Iris pigment epithelial cell (primary cell): ENCODE data around the gene ANG.
"Not testable (repeated sequence)": the region's sequence is repeated elsewhere in the genome, so short reads cannot be mapped to it uniquely, and the experiment has no call there.

Experiments
- DNase-seq: peaks from one replicate; pipeline ENCODE4 v3.0.0-alpha.2; 2011; ENCODE audit warnings: low read depth

The ANG gene

GRCh38 chr14:20699931-20700330 is 11.4 kb downstream of the ANG start:
- no peak for DNase-seq

DNA sequence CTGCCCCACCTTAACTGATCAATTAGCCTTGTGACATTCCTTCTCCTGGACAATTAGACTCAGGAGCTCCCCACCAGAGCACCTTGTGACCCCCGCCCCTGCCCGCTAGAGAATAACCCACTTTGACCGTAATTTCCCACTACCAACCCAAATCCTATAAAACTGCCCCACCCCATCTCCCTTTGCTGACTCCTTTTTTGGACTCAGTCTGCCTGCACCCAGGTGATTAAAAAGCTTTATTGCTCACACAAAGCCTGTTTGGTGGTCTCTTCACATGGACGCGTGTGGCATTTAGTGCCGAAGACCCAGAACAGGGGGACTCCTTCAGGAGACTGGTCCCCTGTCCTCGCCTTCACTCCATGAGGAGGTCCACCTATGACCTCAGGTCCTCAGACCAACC is 12.4 kb downstream of the ANG start:
- DNase-seq: not testable (repeated sequence)

DNA sequence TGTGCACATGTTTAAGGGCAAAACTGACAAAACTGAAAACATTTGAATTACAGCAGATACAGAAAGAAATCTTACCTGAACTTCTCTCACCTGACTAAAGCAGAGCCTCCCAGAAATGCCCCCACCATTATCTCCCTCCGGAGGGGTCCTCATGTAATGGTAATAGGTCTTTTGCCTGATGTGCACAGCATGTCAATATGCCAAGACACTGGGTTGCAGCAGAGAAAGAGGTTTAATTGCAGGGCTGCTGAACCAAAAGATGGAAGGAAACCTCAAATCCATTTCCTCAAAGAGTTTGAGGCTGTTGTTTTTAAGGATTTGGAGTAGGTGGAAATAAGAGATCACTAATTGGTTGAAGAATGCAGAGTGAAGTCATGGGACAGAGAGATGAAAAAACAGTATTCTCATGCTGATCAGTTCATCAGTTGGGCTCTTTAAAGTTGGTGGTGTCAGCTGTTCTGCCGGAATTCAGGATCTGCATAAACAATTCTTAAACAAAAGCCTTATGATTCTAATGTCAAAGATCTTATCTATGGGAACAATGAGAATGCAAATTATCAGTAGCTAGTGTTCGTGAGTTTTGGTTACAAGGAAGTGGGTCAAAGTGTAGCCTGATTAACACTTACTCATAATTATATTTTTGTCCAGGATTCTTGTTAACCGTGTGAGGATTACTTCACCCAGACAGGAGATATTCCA is 18.2 kb downstream of the ANG start:
- no peak for DNase-seq

- DNase-seq: peak; percentile 12
Observed at GRCh38 chr14:20707622-20708021, 19.1 kb downstream of the ANG start.

DNA sequence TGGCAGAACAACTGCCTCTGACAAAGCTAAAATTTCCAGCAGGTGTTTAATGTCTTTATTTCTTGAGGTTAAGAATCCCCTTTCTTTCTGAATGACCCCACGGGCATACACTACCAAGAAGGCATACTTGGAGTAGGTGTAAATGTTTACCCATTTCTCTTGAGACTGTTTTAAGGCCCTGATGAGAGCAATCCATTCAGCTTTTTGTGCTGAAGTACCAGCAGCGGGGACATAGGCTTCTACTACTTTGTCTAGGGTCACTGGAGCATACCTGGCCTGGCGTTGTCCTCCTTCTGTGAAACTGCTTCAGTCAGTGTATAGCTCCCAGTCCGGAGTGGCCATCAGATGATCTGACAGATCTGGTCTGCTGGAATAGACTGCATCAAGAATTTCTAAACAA is 22.7 kb downstream of the ANG start:
- no peak for DNase-seq

DNA sequence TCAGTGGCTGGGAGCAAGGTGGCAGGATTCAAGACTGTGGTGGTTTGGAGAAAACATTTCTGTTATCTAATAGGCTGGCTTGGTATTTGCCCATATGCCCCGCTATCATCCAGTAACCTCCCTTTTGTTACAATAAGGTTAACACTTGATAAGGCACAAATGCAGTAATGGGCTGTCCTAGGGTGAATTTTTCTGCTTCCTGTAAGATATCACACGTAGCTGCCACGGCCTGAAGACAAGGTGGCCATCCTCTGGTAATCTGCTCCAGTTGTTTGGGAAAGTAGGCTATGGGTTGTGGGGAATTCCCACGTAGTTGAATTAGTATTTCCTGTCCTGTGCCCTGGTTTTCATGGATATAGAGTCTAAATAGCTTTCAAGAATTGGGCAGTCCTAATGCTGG is 23.1 kb downstream of the ANG start:
- DNase-seq: no peak

DNA sequence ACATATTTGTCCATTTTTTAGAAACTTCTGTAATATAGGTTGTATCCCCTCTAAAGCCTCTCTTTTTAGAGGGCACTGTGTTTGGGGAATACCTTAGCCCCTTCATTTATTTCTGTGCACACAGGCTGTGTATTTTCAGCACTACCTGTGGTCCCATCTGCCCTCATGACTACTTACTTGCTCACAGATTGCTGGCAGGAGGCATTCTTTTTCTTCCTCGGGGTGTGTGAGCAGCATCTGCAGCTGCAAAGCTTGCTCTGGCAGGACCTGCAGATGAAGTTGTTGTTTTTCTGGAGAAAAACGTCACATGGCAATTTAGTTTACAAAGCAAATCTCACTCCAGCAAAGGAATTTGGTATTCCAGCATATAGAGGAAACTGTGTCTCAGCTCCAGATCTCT is 24.3 kb downstream of the ANG start:
- no peak for DNase-seq

DNA sequence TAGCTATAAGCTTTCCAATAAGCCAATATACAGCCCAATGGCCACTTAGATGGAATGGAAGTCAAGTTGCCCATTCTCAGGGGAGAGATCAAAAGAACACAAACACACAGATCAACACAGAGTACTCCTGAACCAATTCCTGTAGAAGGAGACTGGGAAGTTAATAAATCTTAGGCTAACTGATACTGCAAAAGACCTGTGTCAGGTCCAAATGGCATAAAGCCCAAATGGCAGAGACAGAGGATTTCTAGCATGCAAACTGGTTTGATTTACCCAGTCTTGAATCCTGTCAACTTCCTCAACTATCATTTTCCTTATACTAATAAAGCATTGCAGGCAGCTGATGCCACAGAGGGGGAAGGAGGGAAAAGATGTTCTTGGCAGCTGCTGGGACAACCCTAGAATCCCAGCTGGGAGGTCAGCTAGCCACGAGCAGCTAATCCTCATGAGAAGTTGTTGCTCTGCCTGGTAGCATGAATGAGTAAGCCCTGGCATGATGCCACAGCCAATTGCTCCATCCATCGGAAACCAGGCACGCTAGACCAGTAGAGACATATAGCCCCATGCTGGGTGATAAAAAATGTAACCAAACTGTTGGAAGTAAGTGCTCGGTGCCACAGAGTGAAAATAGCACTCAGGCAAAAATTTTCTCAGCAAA is 26.2 kb downstream of the ANG start:
- DNase-seq: peak; percentile 59

- no peak for DNase-seq
Observed at GRCh38 chr14:20719777-20720176, 31.2 kb downstream of the ANG start.

DNA sequence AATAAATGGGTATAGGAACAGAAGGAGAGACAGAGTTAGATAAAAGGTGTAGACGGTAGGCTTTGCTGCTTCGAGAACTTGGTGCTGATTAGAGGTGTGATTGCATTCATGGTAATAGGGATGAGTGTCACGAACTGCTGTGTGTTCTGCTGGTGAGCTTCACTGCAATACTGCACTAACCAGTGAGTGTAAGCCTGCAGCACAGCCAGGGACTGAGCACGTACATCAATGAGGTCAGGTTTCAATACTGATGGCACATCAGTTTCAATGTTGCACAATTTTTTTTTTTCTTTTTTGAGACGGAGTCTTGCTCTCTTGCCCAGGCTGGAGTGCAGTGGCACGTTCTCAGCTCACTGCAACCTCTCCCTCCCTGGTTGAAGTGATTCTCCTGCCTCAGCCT is 32.2 kb downstream of the ANG start:
- no peak for DNase-seq

- DNase-seq: no peak
Observed at GRCh38 chr14:20722016-20722415, 33.5 kb downstream of the ANG start.

DNA sequence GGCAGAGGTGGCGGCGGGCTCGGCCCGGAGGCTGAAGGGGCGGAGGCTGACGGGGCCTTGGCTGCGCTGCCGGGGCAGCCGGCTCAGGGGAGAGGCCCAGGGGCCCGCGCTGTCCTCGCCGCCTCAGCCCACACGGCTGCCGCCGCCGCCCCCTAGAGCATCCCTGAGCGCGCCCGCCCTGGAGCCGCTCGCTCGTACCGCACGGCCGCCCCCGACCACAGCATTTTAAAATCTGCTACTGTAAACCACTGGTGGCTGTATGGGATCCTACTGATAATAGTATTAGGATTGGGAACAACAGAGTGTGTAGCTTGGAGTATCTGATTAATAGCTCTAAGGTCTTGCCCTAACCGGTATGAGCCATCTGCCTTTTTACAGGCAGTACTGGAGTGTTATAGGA is 34.9 kb downstream of the ANG start:
- no peak for DNase-seq

DNA sequence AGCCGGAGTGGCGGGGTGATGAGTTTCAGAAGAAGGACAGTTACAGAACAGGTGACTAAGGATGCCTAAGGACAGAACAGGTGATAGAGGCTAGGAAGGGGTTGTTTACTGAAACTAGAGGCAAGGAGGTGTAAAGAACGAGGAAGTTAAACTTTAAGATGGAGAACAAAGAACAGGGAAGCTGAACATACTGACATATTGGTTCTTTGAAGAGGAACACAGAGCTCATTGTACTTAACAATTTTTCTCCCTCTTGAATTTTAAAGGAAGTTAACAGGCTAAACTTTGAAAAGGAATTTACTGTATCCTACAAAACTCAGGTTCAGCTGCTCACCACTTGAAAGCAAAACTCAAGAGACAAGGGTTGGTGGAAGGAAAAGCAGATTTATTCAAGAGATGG is 37.6 kb downstream of the ANG start:
- DNase-seq: not testable (repeated sequence)

DNA sequence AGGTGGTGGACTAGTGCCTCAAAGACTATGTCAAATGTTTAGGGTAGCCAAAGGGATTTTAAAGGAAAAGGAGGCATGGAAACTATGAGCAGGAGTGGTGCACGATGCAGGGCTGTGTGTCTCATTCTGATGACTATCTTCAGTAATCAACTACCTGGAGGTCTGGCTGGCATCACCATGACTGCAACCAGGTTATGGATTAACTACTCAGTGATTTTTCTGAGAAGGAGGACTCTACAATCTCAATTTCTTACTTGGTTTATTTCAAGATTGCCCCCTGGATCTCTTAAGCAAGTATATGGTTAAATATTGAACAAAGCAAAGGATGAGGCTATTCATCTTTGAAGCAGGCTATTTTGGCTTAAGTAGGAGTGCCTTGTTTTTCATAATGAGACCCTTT is 38.0 kb downstream of the ANG start:
- DNase-seq: no peak

DNA sequence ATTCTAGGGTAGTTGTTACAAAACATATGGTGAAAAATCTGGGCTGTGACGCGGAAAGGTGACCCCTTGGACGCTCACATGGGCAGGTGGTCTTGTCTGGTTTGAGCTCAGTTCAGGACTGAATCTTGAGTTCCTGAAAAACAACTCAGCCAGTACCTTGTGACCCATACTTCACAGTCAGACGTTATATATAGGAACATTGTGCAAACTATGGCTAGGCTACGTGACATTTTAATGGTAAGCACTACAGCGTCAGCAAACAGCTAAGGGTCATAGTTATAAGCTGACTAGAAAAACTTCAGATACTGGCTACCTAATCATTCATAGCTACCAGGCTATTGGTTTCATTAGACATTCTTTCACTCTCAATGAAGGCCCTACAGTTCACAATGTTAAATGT is 42.3 kb downstream of the ANG start:
- DNase-seq: no peak

- DNase-seq: no peak
Observed at GRCh38 chr14:20732477-20732876, 43.9 kb downstream of the ANG start.

DNA sequence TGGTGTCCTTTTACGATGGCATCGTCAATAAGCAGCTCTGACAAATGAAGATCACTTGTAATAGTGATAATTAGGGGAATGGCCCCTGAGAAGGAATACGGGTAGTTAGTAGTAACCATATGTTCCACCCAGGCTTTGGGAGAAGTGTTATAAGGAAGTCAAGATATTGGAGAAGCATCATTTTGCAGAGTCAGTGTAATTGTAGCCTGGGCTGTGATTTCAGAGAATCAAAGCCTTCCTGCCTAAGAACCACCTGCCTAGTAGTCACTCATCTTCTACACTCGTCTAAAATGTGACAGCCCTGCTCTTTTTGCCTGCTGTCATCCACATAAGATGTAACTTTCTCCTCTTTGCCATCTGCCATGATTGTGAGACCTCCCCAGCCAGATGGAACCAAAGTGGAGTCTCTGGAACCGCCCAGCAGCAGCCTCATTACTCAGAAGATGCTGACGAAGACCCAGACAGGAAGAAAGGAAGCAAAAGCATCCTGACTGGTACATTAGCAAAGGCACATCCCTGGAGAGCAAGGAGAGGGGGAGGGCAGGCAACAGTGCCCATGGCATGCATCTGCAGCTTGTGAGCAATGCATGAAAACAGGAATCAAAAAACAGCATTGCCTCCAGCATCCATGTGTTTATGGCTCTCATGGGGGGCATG is 44.5 kb downstream of the ANG start:
- no peak for DNase-seq

DNA sequence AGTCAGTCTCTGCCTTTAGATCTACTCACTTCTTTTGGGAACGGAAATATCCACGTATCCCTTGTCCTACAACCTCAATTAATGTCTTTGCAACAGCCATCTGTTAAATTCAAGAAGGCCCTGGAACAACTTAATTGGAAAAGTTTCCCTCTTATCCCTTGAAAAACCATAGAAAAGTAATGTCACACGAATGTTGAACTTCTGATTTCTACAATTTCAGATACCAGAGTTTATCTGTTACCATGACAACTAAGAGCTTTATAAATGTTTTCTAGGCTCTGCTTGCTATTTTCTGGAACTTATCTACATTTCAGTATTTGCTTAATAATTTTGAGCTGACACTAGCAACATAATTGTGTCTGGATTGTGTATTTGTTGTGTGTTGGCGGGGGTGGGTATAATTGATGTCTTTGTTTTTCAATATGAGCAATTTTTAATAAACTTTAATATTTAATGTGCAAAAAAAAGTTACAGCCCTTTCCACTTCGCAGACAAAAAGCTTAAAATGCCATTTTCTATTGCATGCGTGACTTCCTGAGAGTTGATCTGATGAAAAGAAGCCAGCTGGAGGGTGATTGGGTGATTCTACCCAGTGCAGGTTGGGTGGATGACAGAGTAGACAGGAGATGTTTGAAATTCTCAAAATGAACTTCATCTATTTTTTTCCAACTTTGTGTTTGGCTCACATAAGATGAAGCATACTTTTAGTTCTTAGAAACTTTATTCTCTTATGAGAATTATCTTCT is 45.3 kb downstream of the ANG start:
- no peak for DNase-seq

- DNase-seq: no peak
Observed at GRCh38 chr14:20734430-20734806, 45.9 kb downstream of the ANG start.

DNA sequence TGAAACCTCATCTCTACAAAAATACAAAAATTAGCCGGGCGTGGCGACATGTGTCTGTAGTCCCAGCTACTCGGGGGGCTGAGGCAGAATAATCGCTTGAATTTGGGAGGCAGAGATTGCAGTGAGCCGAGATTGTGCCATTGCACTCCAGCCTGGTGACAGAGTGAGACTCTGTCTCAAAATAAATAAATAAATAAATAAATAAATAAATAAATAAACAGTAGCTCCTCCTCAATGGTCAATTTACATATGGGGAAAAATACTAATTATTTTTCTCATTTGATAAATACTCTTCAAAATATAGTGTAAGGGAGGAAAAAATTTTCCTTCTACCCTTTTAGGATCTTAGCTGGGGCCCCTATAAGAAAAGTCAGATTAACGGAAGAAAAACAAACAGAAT is 49.7 kb downstream of the ANG start:
- DNase-seq: not testable (repeated sequence)

DNA sequence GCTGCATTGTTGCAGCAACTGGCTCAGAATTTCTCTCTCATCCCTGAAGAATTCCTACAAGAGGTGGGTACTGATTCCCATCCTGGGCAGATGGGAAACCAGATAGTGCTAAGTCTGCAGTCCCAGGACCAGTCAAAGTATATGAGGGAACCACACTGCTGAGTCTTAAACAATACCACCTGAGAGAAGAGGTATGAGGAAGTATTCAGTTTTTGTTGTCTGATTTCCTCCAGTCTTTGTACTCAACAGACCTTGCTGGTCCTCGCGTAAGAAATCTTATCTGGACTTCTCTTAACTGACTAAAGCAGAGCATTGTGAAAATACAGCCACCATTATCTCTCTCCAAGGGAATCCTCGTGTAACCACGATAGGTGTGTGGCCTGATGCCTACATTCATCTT is 53.6 kb downstream of the ANG start:
- DNase-seq: no peak

DNA sequence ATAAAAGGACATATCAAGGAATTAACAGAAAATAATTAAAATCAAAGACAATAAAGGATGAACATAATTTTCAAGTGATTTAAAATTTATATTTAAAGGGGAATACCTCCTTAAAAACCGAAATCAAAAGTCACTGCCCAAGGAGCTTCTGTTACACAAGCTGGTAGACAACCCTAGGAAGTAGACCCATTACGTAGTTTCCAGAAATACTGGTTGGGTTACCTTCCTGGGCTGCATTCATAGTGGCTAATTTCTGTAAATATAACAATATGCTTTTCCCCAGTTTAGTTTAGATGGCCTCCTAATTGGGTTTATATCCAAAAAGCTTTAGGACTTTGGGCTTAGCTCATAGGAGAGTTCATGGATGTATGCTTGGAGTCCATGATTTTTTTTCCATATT is 55.0 kb downstream of the ANG start:
- no peak for DNase-seq
